HG03439 (cell line): ENCODE measurements around the gene EFNA2.
"Not testable (repeated sequence)": the region's sequence is repeated elsewhere in the genome, so short reads cannot be mapped to it uniquely, and the experiment has no call there.

Experiments
- ATAC-seq: cut with Tn5 transposase; IDR thresholded peaks from one replicate; pipeline ENCODE4 v1.9.1; 2021; ENCODE audit warnings: mild to moderate bottlenecking, moderate library complexity; ENCODE audit not compliant: unreplicated experiment

EFNA2 gene

DNA sequence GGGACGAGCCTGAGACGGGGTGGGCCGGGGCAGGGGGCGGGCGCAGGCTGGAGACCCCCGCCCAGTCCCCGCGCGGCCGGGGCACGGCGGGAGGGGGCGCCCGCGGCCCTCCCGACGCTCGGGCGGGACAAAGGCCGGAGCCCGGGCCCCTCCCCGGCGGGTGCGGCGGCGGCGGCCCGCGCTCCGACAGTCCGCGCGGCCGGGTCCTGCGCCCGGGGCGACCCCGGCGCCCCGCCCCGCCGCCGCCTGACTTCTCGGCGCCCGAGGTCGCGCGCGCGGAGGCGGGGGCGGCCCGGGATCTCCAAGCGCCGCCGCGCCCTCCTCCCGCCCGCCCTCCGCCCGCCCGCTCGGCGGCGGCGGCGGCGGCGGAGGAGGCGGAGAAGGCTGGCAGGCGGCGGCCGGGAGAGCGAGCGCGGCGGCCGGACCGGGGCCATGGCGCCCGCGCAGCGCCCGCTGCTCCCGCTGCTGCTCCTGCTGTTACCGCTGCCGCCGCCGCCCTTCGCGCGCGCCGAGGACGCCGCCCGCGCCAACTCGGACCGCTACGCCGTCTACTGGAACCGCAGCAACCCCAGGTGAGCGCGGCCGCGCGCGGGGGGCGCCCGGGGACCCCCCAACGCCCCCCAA, at the start of gene EFNA2:
EFNA2 (plus strand) TSS at position 137 of the 624 bp plus-strand sequence; CDS start at position 433, 296 bp downstream.
- no peak for ATAC-seq

- ATAC-seq: no peak
Measured at GRCh38 chr19:1236576-1236975, 49.1 kb upstream of the EFNA2 start.

- no peak for ATAC-seq
Measured at GRCh38 chr19:1237027-1237659, 48.5 kb upstream of the EFNA2 start.

- ATAC-seq: no peak
Measured at GRCh38 chr19:1237754-1238368, 47.8 kb upstream of the EFNA2 start, which contains the start of gene CBARP. Gene CBARP, minus strand, starts transcription at chr19:1238005. Its CDS starts 1,905 bp downstream, at chr19:1236100.

DNA sequence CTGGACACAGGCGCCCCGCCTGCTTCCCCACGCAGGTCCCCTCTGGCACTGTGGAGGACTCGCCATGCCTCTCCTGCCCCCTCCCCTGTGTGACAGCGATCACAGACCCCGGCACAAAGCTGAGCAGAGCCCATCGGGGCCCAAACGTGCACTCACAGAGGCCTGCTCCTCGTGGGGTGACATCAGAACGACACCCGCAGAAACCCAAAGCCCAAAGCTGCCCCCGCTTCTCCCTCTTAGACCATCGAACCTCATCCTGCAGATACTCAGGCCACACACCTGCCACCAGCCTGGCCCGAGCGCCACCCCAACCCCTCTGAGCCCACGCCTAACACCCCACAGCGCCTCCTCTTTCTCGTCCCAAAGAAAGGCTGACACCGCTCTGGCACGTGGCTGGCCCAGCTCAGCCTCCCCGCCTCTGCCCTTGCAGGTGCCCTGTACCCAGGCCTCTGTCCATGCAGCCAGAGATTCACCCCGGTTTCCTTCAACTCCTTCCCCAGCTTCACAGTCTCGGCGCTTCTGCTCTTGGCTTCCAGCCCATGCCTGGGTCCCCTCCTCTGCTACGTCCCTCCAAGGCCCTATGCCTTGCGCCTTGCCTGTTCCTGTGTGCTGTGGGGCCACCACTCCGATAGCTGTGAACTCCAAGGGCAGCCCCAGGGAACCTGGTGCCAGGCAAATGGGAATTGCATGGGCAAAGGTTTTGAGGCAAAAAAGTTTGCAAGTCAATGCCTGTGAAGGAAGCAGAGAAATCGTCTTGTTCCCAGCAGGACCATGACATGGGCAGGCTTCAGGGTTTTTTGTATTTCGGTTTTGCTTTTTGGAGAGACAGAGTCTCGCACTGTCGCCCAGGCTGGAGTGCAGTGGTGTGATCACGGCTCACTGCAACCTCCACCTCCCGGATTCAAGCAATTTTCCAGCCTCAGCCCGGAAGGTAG, 47.0 kb upstream of the EFNA2 start:
- ATAC-seq: no peak

GRCh38 chr19:1239420-1239795, 46.3 kb upstream of the EFNA2 start:
- no peak for ATAC-seq

DNA sequence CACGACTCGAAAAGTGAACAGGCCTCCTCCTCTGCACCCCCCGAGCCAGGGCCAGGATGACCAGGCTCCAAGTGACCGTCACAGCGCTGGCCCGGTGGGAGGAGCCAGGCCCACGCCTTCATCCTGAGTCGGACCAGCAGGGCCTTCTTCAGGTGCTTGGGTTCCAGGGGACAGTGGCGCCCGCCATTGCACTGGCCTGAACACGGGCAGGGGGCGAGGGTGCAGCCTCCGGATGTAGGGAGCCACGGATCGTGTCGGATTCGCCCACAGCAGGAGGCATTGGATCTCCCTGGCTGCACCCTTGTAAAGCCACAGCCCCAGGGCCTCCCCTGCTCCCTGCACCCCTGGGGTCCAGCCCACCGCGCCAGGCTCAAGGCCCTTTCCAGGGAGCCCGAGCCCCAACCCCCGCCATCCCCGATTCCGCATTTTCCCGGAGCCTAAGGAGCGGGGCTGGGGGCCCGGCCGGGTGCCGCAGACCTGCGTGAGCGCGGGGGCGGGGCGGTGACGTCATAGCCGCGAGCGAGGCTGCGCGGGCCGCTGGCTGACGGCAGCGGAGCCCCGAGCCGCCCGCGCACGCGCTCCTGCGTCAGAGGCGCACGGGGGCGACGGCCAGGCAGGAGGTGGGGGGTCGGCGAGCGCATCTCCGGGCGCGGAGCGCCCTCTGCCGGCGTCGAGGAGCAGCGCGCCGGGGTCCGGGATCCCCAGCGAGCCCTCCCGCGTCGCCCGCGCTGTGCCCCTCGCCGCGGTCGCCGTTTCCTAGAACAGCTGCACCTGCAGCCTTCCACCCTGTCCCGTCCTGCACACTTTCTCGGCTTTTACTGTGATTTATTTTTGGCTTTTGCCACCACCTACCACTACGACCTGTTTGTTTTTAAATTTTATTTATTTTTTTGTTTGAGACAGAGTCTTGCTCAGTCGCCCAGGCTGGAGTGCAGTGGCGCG, 45.6 kb upstream of the EFNA2 start:
- ATAC-seq: peak; percentile 35

DNA sequence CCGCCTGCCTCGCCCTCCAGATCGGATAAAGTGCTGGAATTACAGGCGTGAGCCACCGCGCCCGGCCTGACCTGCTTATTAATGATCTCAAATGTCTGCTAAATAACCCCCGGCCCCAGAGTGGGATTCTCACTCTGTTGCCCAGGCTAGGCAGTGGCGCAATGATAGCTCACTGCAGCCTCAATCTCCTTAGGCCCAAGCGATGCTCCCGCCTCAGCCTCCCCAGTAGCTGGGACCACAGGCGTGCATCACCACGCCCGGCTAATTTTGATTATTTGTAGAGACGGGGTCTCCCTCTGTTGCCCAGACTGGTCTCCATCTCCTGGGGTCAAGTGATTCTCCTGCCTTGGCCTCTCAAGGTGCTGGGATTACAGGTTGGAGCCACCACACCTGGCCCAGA, 44.7 kb upstream of the EFNA2 start:
- ATAC-seq: no peak

DNA sequence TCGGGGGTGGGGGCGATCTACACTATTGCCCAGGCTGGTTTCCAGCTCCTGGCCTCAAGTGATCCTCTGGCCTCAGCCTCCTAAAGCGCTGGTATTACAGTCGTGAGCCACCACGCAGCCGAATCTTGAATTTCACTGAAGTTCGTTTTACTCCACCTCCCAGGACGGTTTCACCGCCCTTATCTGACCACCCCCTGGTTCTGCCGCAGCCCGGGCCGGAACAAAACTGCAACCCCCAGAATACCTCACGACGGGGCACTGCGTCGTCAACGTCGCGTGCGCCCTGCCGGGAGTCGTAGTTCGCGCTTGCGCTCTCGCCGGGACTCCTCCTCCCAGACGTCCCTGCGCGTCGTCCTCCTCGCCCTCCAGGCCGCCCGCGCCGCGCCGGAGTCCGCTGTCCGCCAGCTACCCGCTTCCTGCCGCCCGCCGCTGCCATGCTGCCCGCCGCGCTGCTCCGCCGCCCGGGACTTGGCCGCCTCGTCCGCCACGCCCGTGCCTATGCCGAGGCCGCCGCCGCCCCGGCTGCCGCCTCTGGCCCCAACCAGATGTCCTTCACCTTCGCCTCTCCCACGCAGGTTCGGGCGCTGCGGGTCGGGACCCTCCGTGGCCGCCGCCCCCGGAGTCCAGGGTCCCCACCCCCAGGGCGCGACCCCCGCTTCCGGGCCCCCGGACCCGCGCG, 44.1 kb upstream of the EFNA2 start, which contains the start of gene ATP5F1D:
ATP5F1D (plus strand) TSS at position 335 of the 679 bp plus-strand sequence; CDS start at position 435, 100 bp downstream.
- peak; percentile 48 for ATAC-seq

- no peak for ATAC-seq
Measured at GRCh38 chr19:1243768-1244692, 41.6 kb upstream of the EFNA2 start.

GRCh38 chr19:1244693-1245451, 40.8 kb upstream of the EFNA2 start:
- ATAC-seq: no peak

- no peak for ATAC-seq
Measured at GRCh38 chr19:1245494-1246264, 40.0 kb upstream of the EFNA2 start.

GRCh38 chr19:1246265-1247087, 39.2 kb upstream of the EFNA2 start:
- not testable (repeated sequence) for ATAC-seq

- no peak for ATAC-seq
Measured at GRCh38 chr19:1247748-1248138, 37.9 kb upstream of the EFNA2 start.

DNA sequence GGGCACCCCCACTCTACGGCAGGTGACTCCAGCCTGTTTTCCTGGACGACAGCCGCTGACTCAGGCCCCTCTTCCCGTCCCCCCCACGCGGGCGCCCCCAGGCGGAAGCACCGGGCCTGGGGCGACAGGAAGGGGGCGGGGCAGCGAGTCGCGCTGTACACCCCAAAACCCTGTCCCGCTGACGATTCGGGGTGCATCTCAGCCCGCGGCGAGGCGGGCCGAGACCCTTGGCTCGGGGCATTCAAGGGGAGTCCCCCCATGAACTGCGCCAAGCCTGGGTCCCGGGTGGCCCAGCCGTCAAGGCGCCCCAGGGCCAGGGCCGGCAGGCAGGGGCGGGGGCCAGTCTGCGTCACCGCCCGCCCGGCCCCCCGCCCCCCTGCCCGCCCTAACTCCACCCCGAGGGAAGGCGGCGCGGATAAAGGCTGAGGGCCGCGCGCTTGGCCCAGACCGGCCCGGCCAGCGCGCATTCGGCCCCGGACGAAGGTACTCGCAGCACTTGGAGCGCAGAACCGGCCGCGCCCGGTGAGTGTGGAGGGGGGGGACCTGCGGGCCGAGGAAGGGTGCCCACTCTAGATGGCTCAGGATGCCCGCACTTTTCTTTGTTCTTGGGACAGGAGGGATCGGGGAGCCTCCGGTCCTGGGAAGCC, 37.4 kb upstream of the EFNA2 start, which contains the start of gene MIDN:
MIDN (plus strand) TSS at position 445 of the 647 bp plus-strand sequence. CDS start 1,714 bp downstream, outside the sequence.
- peak; percentile 7 for ATAC-seq
